Common myeloid progenitor, CD34-positive (primary cell): ENCODE results near the gene IQCK. TPM values are rescaled to one million over a fixed set of nuclear protein-coding genes. Genes with fewer than 3 reads are reported as not detected.
"Not testable (repeated sequence)": the region's sequence is repeated elsewhere in the genome, so short reads cannot be mapped to it uniquely, and the experiment has no call there.

Source experiments
- CTCF ChIA-PET: fragments of 350-600 bp; sonication (Branson Sonifier 250); formaldehyde crosslinking; loops from one replicate; lab custom pipeline; 2021; ENCODE audit warnings: antibody characterized with exemption; lab: Charles Lee
- POLR2A ChIA-PET: fragments of 350-600 bp; sonication (Branson Sonifier 250); formaldehyde crosslinking; loops from one replicate; lab custom pipeline; 2021; ENCODE audit warnings: antibody characterized with exemption; lab: Charles Lee
- DNase-seq, 3 donors: peaks; one replicate each; pipeline versions ENCODE4 v3.0.0 to v3.0.0-alpha.2; 2013
- H3K27ac ChIP-seq, 2 experiments: 1 replicate in 1 of 2; 2 replicates in 1 of 2; pipeline ENCODE4 v1.7.0; 2013; ENCODE audit warnings: inconsistent platforms in 2 of 2, low read length in 2 of 2, mild to moderate bottlenecking in 2 of 2, low read depth in 1 of 2, moderate library complexity in 1 of 2; ENCODE audit not compliant: severe bottlenecking in 2 of 2, insufficient read depth in 1 of 2, poor library complexity in 1 of 2
- H3K27me3 ChIP-seq, 5 experiments: replicated peaks in 2 of 5; 1 replicate in 3 of 5; 2 replicates in 2 of 5; pipeline versions ENCODE4 v1.6.1 to v1.7.0; 2013; ENCODE audit warnings: low read length in 4 of 5, mild to moderate bottlenecking in 2 of 5, moderate library complexity in 2 of 5, inconsistent platforms in 1 of 5; ENCODE audit not compliant: insufficient read depth in 5 of 5, control insufficient read depth in 4 of 5
- H3K36me3 ChIP-seq, 4 experiments: 1 replicate in 2 of 4; 2 replicates in 2 of 4; pipeline versions ENCODE4 v1.6.1 to v1.7.0; 2013; ENCODE audit warnings: low read length in 3 of 4, control low read depth in 1 of 4, mild to moderate bottlenecking in 1 of 4; ENCODE audit not compliant: control insufficient read depth in 4 of 4, insufficient read depth in 4 of 4
- H3K4me1 ChIP-seq, 4 experiments: 1 replicate in 3 of 4; 2 replicates in 1 of 4; pipeline versions ENCODE4 v1.6.1 to v1.7.1; 2013; ENCODE audit warnings: low read length in 3 of 4, mild to moderate bottlenecking in 3 of 4, control low read depth in 1 of 4, inconsistent platforms in 1 of 4, moderate library complexity in 1 of 4; ENCODE audit not compliant: control insufficient read depth in 4 of 4, insufficient read depth in 4 of 4; ENCODE audit errors: control extremely low read depth in 1 of 4
- H3K4me3 ChIP-seq, 7 experiments: 1 replicate in 4 of 7; 2 replicates in 3 of 7; pipeline versions ENCODE4 v1.5.1 to v1.7.0; 2013; ENCODE audit warnings: mild to moderate bottlenecking in 7 of 7, low read length in 6 of 7, moderate library complexity in 6 of 7, inconsistent platforms in 2 of 7, low read depth in 2 of 7, control low read depth in 1 of 7; ENCODE audit not compliant: insufficient read depth in 4 of 7, control insufficient read depth in 1 of 7; ENCODE audit errors: extremely low read depth in 1 of 7
- H3K9me3 ChIP-seq, 5 experiments: 1 replicate in 4 of 5; 2 replicates in 1 of 5; pipeline versions ENCODE4 v1.6.1 to v1.7.1; 2013; ENCODE audit warnings: low read length in 4 of 5, mild to moderate bottlenecking in 2 of 5, inconsistent platforms in 1 of 5, low read depth in 1 of 5, moderate library complexity in 1 of 5; ENCODE audit not compliant: control insufficient read depth in 4 of 5, insufficient read depth in 2 of 5; ENCODE audit errors: control extremely low read depth in 1 of 5
- WGBS: methylation state at CpG from one replicate; pipeline ENCODE4 v1.1.5; 2013; ENCODE audit not compliant: insufficient coverage; 5-methylcytosine and 5-hydroxymethylcytosine counted together
- polyA plus RNA-seq: library from polyadenylated mRNA; unstranded; fragments of 120-200 nt; gene quantifications from one replicate; pipeline ENCODE4 v1.2.1, GENCODE V29; 2013

Gene IQCK, protein sequence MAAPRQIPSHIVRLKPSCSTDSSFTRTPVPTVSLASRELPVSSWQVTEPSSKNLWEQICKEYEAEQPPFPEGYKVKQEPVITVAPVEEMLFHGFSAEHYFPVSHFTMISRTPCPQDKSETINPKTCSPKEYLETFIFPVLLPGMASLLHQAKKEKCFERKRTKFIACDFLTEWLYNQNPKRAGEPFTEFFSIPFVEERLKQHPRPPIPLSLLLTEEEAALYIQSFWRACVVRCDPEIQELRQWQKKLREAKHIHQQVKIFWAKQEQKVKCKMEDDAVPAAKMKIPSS
- polyA plus RNA-seq: 2.5 TPM

DNA sequence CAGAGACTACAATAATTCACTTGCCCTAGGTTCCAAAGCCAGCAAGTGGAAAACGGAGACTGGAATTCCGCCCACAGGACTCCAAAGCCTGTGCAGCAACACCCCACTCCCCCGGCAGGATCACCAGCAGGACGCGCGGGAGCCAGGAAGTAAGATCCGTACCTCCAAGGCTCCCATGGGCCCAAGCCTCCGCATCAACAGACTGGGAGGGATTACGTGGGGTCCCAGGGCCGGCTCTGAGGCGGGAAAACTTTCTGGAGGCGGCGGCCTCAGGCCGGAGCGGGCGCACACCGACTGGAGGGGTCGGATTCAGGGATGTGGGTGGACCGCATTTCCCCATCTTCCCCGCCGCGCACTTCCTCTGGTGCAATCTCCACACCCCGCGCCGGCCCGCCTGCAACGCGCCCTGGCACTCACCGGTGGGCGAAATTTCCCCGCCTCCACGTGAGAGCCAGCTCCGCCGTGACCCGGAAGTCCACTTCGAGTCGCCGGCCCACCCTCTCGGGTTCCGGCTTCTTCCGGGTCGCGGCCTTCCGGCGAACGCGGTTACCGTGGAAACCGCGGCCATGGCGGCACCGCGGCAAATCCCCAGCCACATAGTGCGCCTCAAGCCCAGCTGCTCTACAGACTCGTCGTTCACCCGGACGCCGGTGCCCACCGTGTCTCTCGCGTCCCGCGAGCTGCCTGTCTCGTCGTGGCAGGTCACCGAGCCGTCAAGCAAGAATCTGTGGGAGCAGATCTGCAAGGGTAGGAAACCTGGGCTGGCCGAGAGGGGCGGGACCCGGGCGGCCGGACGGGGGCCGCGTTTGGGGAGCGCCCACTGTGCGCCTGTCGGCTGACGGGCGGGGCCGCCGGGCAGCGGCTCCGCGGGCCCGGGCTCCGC lies at the start of gene IQCK, which contains the start of gene KNOP1:
IQCK (plus strand) TSS at position 531 of the 883 bp plus-strand sequence; CDS start at position 567, 36 bp downstream.
KNOP1 (minus strand) TSS at position 487 of the 883 bp plus-strand sequence. CDS start 3,192 bp downstream, outside the sequence.
- under 1% methylated on average over 85 of the region's 88 CpGs for WGBS
- ChIA-PET POLR2A (no interaction called here), CTCF (interaction anchor here (1.7 kb wide), 1 partner anchor 90 kb away, joined by 4 read pairs; no protein-coding TSS in a partner anchor)
- peak within 1 kb of the TSS; percentile 88 to 99 (median 91) for H3K4me3 ChIP-seq
- H3K36me3 ChIP-seq: peaks cover 0 to 19% (median 7%) of the 10 kb centered on the region in 4 experiments
- H3K27ac ChIP-seq: peak within 1 kb of the TSS in 1 of 2 experiments; percentile 73
- H3K4me1 ChIP-seq: peaks cover 4 to 21% (median 13%) of the 10 kb centered on the region in 4 experiments
- no peaks in the 10 kb centered on the region for H3K27me3 ChIP-seq
- H3K9me3 ChIP-seq: no peaks in the 10 kb centered on the region
- DNase-seq: peak; percentile 90 to 94 (median 94)

DNA sequence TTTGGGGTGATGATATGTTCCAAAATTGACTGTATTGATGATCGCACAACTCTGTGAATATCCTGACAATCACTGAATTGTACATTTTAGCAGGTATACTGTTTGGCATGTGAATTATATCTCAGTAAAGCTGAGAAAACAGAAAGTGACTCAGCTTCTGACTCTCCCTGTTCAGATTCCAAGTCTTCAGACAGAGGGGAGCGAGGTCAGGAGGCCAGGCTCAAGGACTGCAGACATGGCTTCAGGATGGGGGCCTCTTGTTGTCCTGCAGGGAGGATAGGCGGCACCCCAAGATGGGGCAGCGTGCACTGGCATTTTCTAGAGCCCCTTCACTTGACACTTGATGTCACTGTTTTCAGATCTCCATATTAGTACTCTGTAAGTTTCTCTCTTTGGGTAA lies 45.7 kb upstream of the IQCK start:
- no peak for DNase-seq
- no peak overlapping the region for H3K27ac ChIP-seq
- peaks cover 14 to 43% (median 29%) of the 10 kb centered on the region in 4 experiments for H3K36me3 ChIP-seq
- POLR2A ChIA-PET: no interaction called here
- CTCF ChIA-PET: no interaction called here
- WGBS: 100% methylated on average over 3 of the region's 4 CpGs
- H3K4me3 ChIP-seq: no peak overlapping the region
- no peaks in the 10 kb centered on the region for H3K27me3 ChIP-seq
- no peaks in the 10 kb centered on the region for H3K4me1 ChIP-seq
- H3K9me3 ChIP-seq: no peaks in the 10 kb centered on the region

DNA sequence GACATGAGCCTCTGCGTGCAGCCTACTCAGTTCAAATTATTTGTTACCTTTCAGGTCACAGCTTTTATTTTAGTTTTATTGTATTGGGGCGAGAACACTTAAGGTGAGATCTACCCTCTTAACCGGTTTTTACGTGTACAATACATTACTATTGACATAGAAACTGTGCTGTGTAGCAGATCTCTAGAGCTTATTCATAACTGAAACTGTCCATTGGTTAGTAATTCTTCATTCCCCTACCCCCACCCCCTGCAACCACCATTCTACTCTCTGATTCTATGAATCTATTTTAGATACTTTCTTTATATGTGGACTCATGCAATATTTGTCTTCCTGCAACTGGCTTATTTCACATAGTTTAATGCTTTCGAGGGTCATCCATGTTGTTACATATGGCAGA lies 43.6 kb upstream of the IQCK start:
- H3K27ac ChIP-seq: no peak overlapping the region
- H3K27me3 ChIP-seq: no peaks in the 10 kb centered on the region
- H3K36me3 ChIP-seq: peaks cover 11 to 50% (median 28%) of the 10 kb centered on the region in 4 experiments
- 100% methylated on average over 1 of the region's 5 CpGs for WGBS
- ChIA-PET CTCF (no interaction called here), POLR2A (no interaction called here)
- H3K9me3 ChIP-seq: no peaks in the 10 kb centered on the region
- no peak overlapping the region for H3K4me3 ChIP-seq
- H3K4me1 ChIP-seq: no peaks in the 10 kb centered on the region
- DNase-seq: no peak

DNA sequence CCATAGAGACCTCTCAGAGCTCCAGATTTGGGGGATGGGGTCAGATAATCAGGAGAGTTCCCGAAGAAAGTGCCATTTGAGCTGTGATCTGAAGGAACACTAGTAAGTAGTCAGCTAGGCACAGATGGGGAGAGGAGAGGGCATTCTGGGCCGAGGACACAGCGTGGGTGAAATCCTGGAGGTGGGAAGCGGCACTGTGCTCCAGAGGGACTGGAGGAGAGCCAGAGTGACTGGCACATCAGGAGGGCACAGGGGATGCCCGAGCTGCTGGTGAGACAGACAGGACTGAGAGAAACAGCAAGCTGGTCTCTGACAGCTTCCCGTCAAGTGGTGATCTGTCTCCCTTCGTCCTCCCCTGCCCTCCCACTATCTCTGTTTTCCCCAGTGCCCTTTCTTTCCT lies 40.7 kb upstream of the IQCK start:
- no peaks in the 10 kb centered on the region for H3K9me3 ChIP-seq

DNA sequence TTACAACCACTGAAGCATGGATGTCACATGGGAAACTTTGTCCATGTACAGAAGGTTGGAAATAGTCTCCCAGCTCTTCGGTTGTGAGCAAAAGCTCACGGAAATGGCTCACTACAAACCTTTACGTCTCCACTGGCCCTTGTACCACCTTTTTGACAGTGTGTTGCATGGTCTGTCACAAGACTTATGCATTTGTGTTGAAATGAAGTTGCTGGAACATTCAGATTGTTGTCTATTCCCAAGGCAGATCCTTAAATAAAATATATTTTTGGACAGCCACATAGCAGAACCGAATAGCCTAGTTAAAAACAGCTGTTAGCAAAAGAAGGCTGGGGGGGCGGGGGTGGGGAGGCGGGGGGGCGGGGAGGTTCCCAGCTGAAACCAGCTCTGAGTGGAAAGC lies 39.3 kb upstream of the IQCK start:
- no CpG with 5 or more reads among the region's 7 CpGs for WGBS
- POLR2A ChIA-PET: no interaction called here
- H3K36me3 ChIP-seq: peaks cover 15 to 58% (median 39%) of the 10 kb centered on the region in 4 experiments

More for the DNA sequence above, 40.7 kb upstream of the IQCK start:
- H3K4me3 ChIP-seq: no peak overlapping the region
- ChIA-PET POLR2A (interaction anchor here (0.7 kb wide), 1 partner anchor 14 kb away, joined by 3 read pairs; no protein-coding TSS in a partner anchor), CTCF (no interaction called here)
- no peak for DNase-seq
- peaks cover 8 to 53% (median 29%) of the 10 kb centered on the region in 4 experiments for H3K36me3 ChIP-seq
- no peaks in the 10 kb centered on the region for H3K27me3 ChIP-seq
- no peak overlapping the region for H3K27ac ChIP-seq
- WGBS: 97% methylated on average over 6 of the region's 7 CpGs
- H3K4me1 ChIP-seq: no peaks in the 10 kb centered on the region

DNA sequence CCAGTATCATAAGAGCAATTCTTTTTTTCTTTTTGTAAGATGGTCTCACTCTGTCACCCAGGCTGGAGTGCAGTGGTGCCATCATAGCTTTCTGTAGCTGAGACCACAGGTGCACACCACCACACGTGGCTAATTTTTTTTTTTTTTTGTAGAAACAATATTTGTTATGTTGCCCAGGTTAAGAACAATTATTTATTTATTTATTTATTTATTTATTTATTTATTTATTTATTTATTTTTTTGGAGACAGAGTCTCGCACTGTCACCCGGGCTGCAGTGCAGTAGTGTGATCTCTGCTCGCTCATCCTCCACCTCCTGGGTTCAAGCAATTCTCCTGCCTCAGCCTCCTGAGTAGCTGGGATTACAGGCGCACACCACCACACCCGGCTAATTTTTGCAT lies 38.8 kb upstream of the IQCK start:
- H3K9me3 ChIP-seq, DNase-seq, H3K27ac ChIP-seq, H3K27me3 ChIP-seq, H3K4me3 ChIP-seq, H3K4me1 ChIP-seq, POLR2A ChIA-PET: not testable (repeated sequence)
- WGBS: 100% methylated on average over 3 of the region's 6 CpGs
- CTCF ChIA-PET: interaction anchor here (1.1 kb wide), 1 partner anchor 11 kb away, joined by 3 read pairs; no protein-coding TSS in a partner anchor
- H3K36me3 ChIP-seq: peaks cover 18 to 62% (median 41%) of the 10 kb centered on the region in 4 experiments

More for the DNA sequence above, 39.3 kb upstream of the IQCK start:
- CTCF ChIA-PET: interaction anchor here (1.1 kb wide), 1 partner anchor 11 kb away, joined by 3 read pairs; no protein-coding TSS in a partner anchor
- no peak overlapping the region for H3K4me3 ChIP-seq
- peaks cover 0 to 5% (median 0%) of the 10 kb centered on the region in 5 experiments for H3K9me3 ChIP-seq
- no peak for DNase-seq
- H3K4me1 ChIP-seq: no peaks in the 10 kb centered on the region
- no peak overlapping the region for H3K27ac ChIP-seq
- no peaks in the 10 kb centered on the region for H3K27me3 ChIP-seq
